Activated CD4-positive, alpha-beta T cell treated with anti-CD3 and anti-CD28 coated beads, Interleukin-2, amount 10 ng/mL, durations not matched to agents 7 days and 5 days (primary cell): ENCODE data around the gene TSPAN15. TPM values are rescaled to one million over a fixed set of nuclear protein-coding genes. Genes with fewer than 3 reads are reported as not detected.
"Not testable (repeated sequence)": the region's sequence is repeated elsewhere in the genome, so short reads cannot be mapped to it uniquely, and the experiment has no call there.

Source experiments
- CTCF ChIA-PET: fragments of 350-600 bp; sonication (Branson Sonifier 250); formaldehyde crosslinking; loops from one replicate; lab custom pipeline; 2021; ENCODE audit warnings: antibody characterized with exemption; lab: Charles Lee
- POLR2A ChIA-PET: fragments of 350-600 bp; sonication (Branson Sonifier 250); formaldehyde crosslinking; loops from one replicate; lab custom pipeline; 2021; ENCODE audit warnings: antibody characterized with exemption; lab: Charles Lee
- DNase-seq: peaks from one replicate; pipeline ENCODE4 v3.0.0-alpha.2; 2020
- H3K27ac Mint-ChIP-seq: one replicate; pipeline ENCODE4 v1.8.0; 2021; ENCODE audit warnings: mild to moderate bottlenecking, moderate library complexity, mixed read lengths
- H3K27me3 Mint-ChIP-seq: one replicate; pipeline ENCODE4 v1.8.0; 2021; ENCODE audit warnings: mixed read lengths
- H3K36me3 Mint-ChIP-seq: one replicate; pipeline ENCODE4 v1.8.0; 2021; ENCODE audit warnings: low read depth, mixed read lengths
- H3K4me1 Mint-ChIP-seq: one replicate; pipeline ENCODE4 v1.8.0; 2021; ENCODE audit warnings: mixed read lengths
- H3K4me3 Mint-ChIP-seq: one replicate; pipeline ENCODE4 v1.8.0; 2021; ENCODE audit warnings: mild to moderate bottlenecking, moderate library complexity, mixed read lengths
- H3K9me3 Mint-ChIP-seq: one replicate; pipeline ENCODE4 v1.8.0; 2021; ENCODE audit warnings: mixed read lengths
- total RNA-seq, 2 experiments: library from RNA; stranded (reverse); gene quantifications; one replicate each; pipeline ENCODE4 v1.2.3, GENCODE V29; 2021

Gene TSPAN15
- total RNA-seq, 2 experiments from 2014 or later = 3.6 to 4.2 TPM

DNA sequence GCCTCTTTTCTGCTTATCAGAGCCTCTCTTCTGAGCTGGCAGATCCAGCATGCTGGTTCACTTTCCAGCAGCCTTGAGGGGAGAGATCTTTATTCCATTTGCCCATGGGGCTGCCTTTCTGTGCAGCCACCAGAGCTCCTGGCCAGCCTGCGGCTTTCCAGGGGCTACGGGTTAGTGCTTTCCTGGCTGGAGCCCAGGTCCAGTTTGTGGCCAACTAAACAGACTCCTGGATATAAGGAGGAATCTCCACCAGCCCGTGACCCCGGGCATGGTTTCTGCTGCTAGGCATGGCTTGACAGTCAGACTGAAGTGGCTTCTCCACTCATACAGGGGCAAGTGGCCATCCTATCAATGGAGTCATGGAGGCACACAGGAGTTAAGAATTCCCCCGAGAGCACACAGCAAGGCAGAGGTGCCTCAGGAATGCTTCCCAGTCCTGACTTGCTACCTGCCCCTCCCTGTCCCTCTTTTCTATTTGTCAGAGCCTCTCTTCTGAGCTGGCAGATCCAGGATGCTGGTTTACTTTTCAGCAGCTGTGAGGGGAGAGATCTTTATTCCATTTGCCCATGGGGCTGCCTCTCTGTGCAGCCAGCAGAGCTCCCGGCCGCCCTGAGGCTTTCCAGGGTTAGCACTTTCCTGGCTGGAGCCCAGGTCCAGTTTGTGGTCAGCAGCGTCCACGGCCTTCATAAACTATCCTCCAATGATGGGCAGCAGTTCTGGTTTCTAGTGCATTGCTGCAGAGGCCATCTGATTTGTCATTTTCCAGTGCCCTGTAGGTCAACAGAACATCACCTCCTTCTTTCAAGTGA lies 35.9 kb downstream of the TSPAN15 start:
- no peaks in the 10 kb centered on the region for H3K4me1 Mint-ChIP-seq
- no peak overlapping the region for H3K4me3 Mint-ChIP-seq
- H3K36me3 Mint-ChIP-seq = no peaks in the 10 kb centered on the region
- DNase-seq = no peak
- H3K9me3 Mint-ChIP-seq = peaks cover 8% of the 10 kb centered on the region
- POLR2A ChIA-PET = no interaction called here
- no peak overlapping the region for H3K27ac Mint-ChIP-seq
- CTCF ChIA-PET = interaction anchor here (1.1 to 1.4 kb wide), 3 partner anchors 9 to 10 kb away, joined by 3 to 4 read pairs (median 3); no protein-coding TSS in a partner anchor
- H3K27me3 Mint-ChIP-seq = no peaks in the 10 kb centered on the region

DNA sequence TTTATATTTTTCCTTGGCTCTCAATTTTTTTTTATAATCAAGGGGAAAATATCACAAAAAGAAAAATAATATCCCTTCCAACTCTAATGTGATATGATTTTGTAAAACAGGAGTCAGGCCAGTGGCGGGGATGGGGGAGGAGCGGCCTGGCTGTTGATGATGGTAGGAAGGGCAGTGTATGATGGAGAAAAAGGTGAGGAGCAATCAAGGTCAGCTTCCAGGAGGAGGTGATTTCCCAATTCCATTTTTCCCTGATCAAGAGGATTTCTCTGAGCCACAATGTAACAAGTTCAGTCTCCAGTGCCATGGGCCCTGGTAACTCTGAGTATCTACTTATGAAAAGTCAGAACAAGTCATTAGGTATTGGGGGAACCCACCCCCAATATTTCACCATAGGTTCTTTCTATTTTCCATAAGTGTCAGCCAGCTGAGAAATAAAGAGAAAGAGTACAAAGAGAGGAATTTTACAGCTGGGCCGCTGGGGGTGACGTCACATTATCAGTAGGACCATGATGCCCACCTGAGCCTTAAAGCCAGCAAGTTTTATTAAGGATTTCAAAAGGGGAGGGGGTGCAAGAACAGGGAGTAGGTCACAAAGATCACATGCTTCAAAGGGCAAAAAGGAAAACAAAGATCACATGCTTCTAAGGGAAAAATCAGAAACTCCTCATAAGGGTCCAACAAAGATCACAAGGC lies 37.0 kb downstream of the TSPAN15 start:
- H3K27me3 Mint-ChIP-seq, H3K27ac Mint-ChIP-seq, DNase-seq, H3K4me1 Mint-ChIP-seq, H3K4me3 Mint-ChIP-seq, POLR2A ChIA-PET, H3K9me3 Mint-ChIP-seq, H3K36me3 Mint-ChIP-seq: not testable (repeated sequence)
- CTCF ChIA-PET = interaction anchor here (1.2 to 1.4 kb wide), 2 partner anchors 9 to 10 kb away, joined by 3 to 4 read pairs; no protein-coding TSS in a partner anchor

DNA sequence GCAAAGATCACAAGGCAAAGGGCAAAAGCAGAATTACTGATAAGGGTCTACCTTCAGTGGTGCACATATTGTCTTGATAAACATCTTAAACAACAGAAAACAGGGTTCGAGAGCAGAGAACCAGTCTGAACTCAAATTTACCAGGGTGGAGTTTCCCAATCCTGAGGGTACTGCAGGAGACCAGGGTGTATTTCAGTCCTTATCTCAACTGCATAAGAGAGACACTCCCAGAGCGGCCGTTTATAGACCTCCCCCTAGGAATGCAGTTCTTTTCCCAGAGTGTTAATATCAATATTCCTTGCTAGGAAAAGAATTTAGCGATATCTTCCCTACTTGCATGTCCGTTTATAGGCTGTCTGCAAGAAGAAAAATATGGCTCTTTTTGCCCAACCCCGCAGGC lies 37.6 kb downstream of the TSPAN15 start:
- CTCF ChIA-PET, POLR2A ChIA-PET, DNase-seq: not testable (repeated sequence)

DNA sequence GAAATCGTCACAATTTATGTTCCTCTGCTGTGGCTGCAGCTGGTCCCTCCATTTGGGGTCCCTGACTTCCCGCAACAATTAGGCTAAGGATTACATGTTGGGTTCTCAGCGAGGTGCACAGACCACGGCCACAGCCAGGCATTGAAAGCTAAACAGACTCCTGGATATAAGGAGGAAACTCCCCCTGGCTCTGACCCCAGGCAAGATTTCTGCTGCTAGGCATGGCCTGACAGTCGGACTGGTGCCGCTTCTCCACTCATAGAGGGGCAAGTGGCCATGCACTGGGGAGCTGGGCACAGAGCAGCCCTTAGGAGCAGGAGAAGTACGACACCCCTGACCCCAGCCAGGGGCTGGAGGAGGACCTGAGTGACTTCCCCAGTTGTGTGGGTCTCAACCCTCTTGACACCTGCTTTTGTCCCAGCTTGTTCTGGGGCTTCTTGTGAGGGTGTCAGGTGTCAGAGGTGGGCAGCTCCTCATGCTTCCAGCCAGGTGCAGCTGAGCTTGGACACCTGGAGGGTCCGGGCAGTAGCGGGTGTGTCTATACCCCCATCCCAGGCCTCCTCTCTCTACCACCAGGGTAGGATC lies 38.3 kb downstream of the TSPAN15 start:
- DNase-seq = no peak

More for the DNA sequence above, 37.6 kb downstream of the TSPAN15 start:
- not testable (repeated sequence) for H3K4me1 Mint-ChIP-seq, H3K36me3 Mint-ChIP-seq, H3K27me3 Mint-ChIP-seq, H3K9me3 Mint-ChIP-seq, H3K4me3 Mint-ChIP-seq, H3K27ac Mint-ChIP-seq

DNA sequence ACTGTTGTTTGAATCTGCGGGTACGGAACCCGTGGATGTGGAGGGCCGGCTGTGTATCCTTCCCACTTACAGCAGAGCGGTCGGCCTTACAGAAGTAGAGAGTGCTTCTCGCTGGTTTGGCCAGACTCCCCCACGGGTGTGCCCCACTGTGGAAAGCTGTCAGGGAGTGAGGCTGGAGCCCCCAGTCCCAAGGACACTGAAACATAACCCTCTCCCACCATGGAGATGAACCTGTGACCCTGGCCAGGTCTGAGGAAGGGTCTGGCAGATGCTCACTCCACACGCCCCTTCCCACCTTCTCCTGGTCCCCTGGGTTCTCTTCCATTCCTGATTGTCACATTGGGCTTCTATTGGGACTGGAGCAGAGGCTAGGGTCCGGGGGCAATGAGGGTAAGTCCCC lies 39.6 kb downstream of the TSPAN15 start:
- H3K36me3 Mint-ChIP-seq = no peaks in the 10 kb centered on the region
- no peak overlapping the region for H3K27ac Mint-ChIP-seq
- DNase-seq = no peak
- H3K4me3 Mint-ChIP-seq = no peak overlapping the region
- CTCF ChIA-PET = interaction anchor here (1.3 kb wide), 1 partner anchor 41 kb away, joined by 3 read pairs; no protein-coding TSS in a partner anchor
- no peaks in the 10 kb centered on the region for H3K27me3 Mint-ChIP-seq
- no peaks in the 10 kb centered on the region for H3K4me1 Mint-ChIP-seq
- POLR2A ChIA-PET = no interaction called here
- peaks cover 8% of the 10 kb centered on the region for H3K9me3 Mint-ChIP-seq

More for the DNA sequence above, 38.3 kb downstream of the TSPAN15 start:
- Mint-ChIP-seq H3K9me3 (peaks cover 8% of the 10 kb centered on the region), H3K36me3 (no peaks in the 10 kb centered on the region), H3K27me3 (no peaks in the 10 kb centered on the region), H3K27ac (no peak overlapping the region), H3K4me1 (no peaks in the 10 kb centered on the region), H3K4me3 (no peak overlapping the region)
- ChIA-PET CTCF (no interaction called here), POLR2A (no interaction called here)

DNA sequence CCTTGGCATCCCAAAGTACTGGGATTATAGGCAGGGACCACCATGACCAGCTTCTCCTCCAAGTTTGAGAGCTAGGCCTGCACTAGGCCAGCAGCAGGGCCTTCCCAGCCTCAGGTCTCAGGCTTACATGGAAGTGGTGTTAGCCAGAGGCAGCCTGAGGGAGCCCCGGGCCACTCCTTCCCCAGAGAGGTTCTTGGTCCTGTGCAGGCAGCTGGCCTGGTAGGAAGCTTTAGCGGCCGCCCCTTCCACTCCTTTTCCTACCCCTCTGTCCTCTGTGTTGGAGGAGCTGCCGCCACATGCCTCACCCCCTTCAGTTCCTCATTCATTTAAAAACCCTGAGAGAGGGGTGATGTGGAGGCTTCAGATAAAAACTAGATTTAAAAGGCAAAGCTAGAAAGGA lies 40.3 kb downstream of the TSPAN15 start:
- Mint-ChIP-seq H3K27me3 (no peaks in the 10 kb centered on the region), H3K36me3 (no peaks in the 10 kb centered on the region), H3K4me3 (no peak overlapping the region), H3K4me1 (no peaks in the 10 kb centered on the region), H3K27ac (no peak overlapping the region), H3K9me3 (peaks cover 8% of the 10 kb centered on the region)
- ChIA-PET POLR2A (no interaction called here), CTCF (interaction anchor here (1.1 to 1.3 kb wide), 2 partner anchors 16 to 42 kb away, joined by 3 to 4 read pairs; no protein-coding TSS in a partner anchor)
- no peak for DNase-seq

DNA sequence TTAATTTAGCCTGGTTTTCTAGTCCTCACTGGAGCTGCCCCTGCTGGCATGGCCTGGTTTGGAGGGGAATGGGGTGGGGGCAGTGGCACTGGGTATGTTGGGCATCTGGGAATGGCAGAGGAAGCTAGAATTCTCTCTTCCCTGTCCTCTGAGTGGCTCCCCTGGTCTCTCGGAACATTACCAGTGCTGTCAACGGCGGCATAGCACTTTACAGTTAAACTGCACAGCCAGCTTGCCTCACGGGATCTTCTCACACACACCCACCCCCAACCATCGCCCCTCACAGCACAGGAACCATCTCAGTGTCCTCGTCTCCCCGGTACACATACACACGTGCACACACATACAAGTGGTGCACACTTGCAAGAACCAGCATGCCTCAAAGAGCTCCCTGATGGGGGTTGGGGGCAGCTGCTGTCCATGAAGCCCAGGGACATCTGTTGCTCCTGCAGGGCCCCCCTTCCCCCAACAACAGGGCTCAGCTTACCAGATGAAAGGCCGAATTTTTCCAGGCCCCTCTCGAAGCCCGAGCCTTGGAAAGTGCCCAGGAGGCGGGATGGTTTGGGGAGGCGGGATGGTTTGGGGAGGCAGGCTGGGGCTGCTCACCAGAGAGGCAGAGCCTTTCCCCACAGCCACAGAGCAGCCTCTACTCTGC lies 41.0 kb downstream of the TSPAN15 start:
- Mint-ChIP-seq H3K4me1 (no peaks in the 10 kb centered on the region), H3K27me3 (no peaks in the 10 kb centered on the region), H3K9me3 (peaks cover 8% of the 10 kb centered on the region), H3K27ac (no peak overlapping the region), H3K36me3 (no peaks in the 10 kb centered on the region), H3K4me3 (no peak overlapping the region)
- DNase-seq = no peak
- ChIA-PET POLR2A (no interaction called here), CTCF (interaction anchor here (1.1 to 1.3 kb wide), 2 partner anchors 15 to 43 kb away, joined by 3 to 4 read pairs; no protein-coding TSS in a partner anchor)

DNA sequence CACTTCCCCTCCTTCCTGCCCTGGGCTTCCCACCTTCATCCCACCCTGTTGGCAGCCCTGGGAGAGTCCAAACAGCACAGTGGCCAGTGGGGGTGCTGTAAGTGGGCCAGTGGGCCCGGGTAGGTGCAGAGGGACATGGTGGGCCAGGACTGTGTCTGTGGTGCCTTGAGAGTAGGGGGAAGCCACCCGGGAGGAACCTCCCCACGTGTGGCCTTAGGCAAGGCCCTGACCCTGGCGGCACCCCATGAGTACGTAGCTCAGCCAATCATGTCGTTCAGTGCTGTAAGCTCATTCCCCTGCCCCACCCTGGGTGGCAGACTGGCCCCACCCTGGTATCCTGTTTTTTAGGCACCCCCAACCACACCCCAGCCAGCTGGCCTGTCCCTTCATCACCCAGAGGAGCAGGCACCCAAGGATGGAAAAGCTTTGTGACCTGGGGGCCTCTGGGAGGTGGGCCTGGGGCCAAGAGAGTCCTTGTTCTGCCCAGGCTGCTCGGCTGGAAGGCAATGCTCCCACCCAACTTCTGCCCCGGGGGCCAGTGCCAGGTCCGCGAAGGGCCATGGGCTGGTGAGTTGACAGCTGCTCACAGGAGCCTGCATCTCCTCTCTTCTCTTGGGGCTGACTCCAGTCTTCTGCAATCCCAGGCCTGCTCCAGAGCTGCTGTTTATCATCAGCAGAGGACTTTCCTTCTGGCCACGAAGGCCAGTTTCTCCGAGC lies 41.6 kb downstream of the TSPAN15 start:
- H3K36me3 Mint-ChIP-seq = no peaks in the 10 kb centered on the region
- POLR2A ChIA-PET = no interaction called here
- H3K9me3 Mint-ChIP-seq = peaks cover 8% of the 10 kb centered on the region
- no peak for DNase-seq
- no peaks in the 10 kb centered on the region for H3K4me1 Mint-ChIP-seq
- no peak overlapping the region for H3K4me3 Mint-ChIP-seq
- H3K27me3 Mint-ChIP-seq = no peaks in the 10 kb centered on the region
- H3K27ac Mint-ChIP-seq = no peak overlapping the region
- CTCF ChIA-PET = no interaction called here

DNA sequence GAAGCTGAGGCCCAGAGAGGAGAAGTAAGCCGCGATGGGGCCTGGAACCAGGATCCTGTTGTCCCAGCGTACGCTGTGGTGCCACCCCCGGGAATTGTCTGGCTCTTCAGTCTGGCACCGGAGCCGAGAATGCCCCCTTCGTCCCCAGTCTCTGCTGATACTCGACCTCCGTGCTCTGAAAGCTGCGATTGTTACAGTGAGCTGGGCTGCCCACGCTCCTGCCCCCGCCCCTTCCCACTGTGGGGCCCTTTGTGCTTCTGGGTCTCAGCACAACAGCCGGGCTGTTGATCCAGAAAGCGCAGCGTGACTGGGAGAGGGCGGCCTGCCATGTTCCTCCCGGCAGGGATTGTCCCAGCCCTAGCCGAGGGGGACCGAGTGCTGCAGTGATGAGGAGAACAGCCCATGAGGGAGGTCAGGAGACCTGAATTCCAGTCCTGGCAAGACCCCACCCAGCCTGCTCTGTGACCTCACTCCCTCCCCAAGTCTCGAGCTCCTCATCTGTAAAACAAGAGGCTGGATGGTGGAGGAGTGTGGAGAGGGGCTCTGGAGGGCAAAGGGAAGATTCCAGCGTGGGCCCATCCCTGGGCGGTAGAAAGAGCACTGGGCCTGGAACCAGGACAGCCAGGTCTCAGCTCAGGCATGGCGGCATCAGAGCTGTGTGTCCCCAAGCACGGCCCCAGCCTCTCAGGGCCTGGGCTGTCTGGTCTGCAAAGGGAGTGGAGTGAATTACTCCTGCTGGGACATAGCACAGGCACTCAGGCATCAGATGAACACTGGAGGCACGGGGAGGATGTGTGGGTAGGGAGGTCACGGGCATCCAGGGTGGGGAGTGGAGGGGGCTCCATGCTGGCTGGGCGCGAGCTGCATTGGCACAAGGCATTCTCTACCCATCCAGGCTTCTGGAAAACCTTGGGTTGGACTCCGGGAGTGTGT lies 43.6 kb downstream of the TSPAN15 start:
- no peaks in the 10 kb centered on the region for H3K27me3 Mint-ChIP-seq
- no peak overlapping the region for H3K27ac Mint-ChIP-seq
- no peak for DNase-seq
- ChIA-PET CTCF (interaction anchor here (0.9 kb wide), 1 partner anchor 10 kb away, joined by 3 read pairs; no protein-coding TSS in a partner anchor), POLR2A (no interaction called here)
- H3K9me3 Mint-ChIP-seq = no peaks in the 10 kb centered on the region
- no peak overlapping the region for H3K4me3 Mint-ChIP-seq
- peaks cover 5% of the 10 kb centered on the region for H3K4me1 Mint-ChIP-seq
- no peaks in the 10 kb centered on the region for H3K36me3 Mint-ChIP-seq

DNA sequence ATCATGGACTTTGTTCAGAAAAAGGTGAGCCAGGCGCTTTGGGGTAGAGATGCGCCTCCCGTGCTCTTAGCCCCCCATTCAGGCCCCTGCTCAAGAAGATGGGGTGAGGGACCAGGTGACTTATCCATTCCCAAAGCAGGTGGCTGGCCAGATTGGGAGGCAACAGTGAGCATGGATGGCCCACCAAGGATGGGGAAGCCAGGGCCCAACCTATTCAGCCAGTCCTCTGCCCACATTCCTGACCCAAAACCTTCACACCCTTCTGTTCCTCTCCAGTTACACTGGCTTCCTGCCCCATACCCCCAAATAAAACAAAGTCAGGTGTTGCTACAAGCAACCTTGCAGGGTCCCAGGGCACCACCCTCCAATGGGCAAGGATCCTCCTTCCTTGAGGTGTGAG lies 44.4 kb downstream of the TSPAN15 start:
- no peaks in the 10 kb centered on the region for H3K36me3 Mint-ChIP-seq
- POLR2A ChIA-PET = no interaction called here
- no peak for DNase-seq
- H3K4me1 Mint-ChIP-seq = peaks cover 5% of the 10 kb centered on the region
- no peak overlapping the region for H3K27ac Mint-ChIP-seq
- no peaks in the 10 kb centered on the region for H3K27me3 Mint-ChIP-seq
- no peak overlapping the region for H3K4me3 Mint-ChIP-seq
- CTCF ChIA-PET = interaction anchor here (0.6 kb wide), 1 partner anchor 183 kb away, joined by 4 read pairs; no protein-coding TSS in a partner anchor
- no peaks in the 10 kb centered on the region for H3K9me3 Mint-ChIP-seq
